Aorta (tissue), 5 donors: ENCODE measurements around the gene TNRC6C. TPM values are rescaled to one million over a fixed set of nuclear protein-coding genes. Genes with fewer than 3 reads are reported as not detected.

ENCODE experiments used
- ATAC-seq: fragments of 200-7000 bp; cut with Tn5 transposase; one replicate; pipeline ENCODE4 v1.9.1; 2022; ENCODE audit warnings: moderate library complexity; ENCODE audit not compliant: low FRiP score
- DNase-seq, 2 donors: peaks; one replicate each; pipeline ENCODE4 v3.0.0-alpha.2; 2020
- H3K27ac ChIP-seq, 2 donors: one replicate each; pipeline ENCODE4 v1.5.1; 2013; ENCODE audit warnings: low read length in 2 of 2, mild to moderate bottlenecking in 2 of 2, moderate library complexity in 2 of 2, control low read depth in 1 of 2, inconsistent platforms in 1 of 2, low read depth in 1 of 2
- H3K27me3 ChIP-seq, 2 donors: one replicate each; pipeline ENCODE4 v1.6.1; 2013; ENCODE audit warnings: control low read depth in 1 of 2, low read length in 1 of 2, mild to moderate bottlenecking in 1 of 2, moderate library complexity in 1 of 2; ENCODE audit not compliant: insufficient read depth in 2 of 2, control insufficient read depth in 1 of 2
- H3K36me3 ChIP-seq, 2 donors: one replicate each; pipeline ENCODE4 v1.6.1; 2013; ENCODE audit warnings: control low read depth in 1 of 2, low read length in 1 of 2, mild to moderate bottlenecking in 1 of 2; ENCODE audit not compliant: insufficient read depth in 2 of 2, control insufficient read depth in 1 of 2
- H3K4me1 ChIP-seq, 2 donors: one replicate each; pipeline ENCODE4 v1.6.1; 2013; ENCODE audit warnings: low read length in 2 of 2, control low read depth in 1 of 2, mild to moderate bottlenecking in 1 of 2, moderate library complexity in 1 of 2; ENCODE audit not compliant: insufficient read depth in 2 of 2, control insufficient read depth in 1 of 2
- H3K4me3 ChIP-seq, 2 donors: one replicate each; pipeline ENCODE4 v1.5.1; 2013; ENCODE audit warnings: low read length in 2 of 2, control low read depth in 1 of 2, mild to moderate bottlenecking in 1 of 2
- H3K9me3 ChIP-seq: one replicate; pipeline ENCODE4 v1.6.1; 2013; ENCODE audit warnings: mild to moderate bottlenecking, low read length; ENCODE audit not compliant: control insufficient read depth
- whole genome bisulfite sequencing, 2 donors: extraction: QIAGEN DNeasy Blood & Tissue Kit; methylation state at CpG; one replicate each; pipeline ENCODE4 v1.1.7; 2013; 5-methylcytosine and 5-hydroxymethylcytosine counted together
- intact Hi-C, 2 donors: fragments of 100-400 bp; cut with DNase I; formaldehyde crosslinking; loops; one replicate each; pipeline versions ENCODE4 v1.14.2 to v1.15.0; 2022
- polyA plus RNA-seq, 2 donors: library from polyadenylated mRNA; stranded (reverse); fragments of 200-250 nt; gene quantifications; one replicate each; pipeline ENCODE4 v1.2.3, GENCODE V29; 2013
- total RNA-seq, 2 donors: library from RNA; stranded (reverse); fragmentation: NEBNext Ultra II Directional; extraction: Animal tissue kit (Norgen Biotek cat#: 25700); gene quantifications; one replicate each; pipeline ENCODE4 v1.2.1, GENCODE V29; 2021
- donor health status: healthy with polysubstance abuse.
- donor health status: Bipolar disorder and iron deficiency.
- donor health status: DM: no; HTN: no; CAD: no.
- donor health status: DM: no; HTN: no; CAD: no.
- donor health status: DM: yes; HTN: yes; CAD: no.

TNRC6C gene
- total and polyA plus RNA-seq, 4 donors, result 3.3 to 62.2 (median 28.6) TPM

GRCh38 chr17:77996256-77996655 lies 37.8 kb downstream of the TNRC6C start:
- no peak overlapping the region for H3K27ac ChIP-seq
- 80 to 83% methylated on average over 3 of the region's 3 CpGs for WGBS, 2 donors
- intact Hi-C loops, result loop anchor here in 1 of 2 donors (5.0 kb wide), 1 partner anchor 34 kb away; no protein-coding TSS in a partner anchor

DNA sequence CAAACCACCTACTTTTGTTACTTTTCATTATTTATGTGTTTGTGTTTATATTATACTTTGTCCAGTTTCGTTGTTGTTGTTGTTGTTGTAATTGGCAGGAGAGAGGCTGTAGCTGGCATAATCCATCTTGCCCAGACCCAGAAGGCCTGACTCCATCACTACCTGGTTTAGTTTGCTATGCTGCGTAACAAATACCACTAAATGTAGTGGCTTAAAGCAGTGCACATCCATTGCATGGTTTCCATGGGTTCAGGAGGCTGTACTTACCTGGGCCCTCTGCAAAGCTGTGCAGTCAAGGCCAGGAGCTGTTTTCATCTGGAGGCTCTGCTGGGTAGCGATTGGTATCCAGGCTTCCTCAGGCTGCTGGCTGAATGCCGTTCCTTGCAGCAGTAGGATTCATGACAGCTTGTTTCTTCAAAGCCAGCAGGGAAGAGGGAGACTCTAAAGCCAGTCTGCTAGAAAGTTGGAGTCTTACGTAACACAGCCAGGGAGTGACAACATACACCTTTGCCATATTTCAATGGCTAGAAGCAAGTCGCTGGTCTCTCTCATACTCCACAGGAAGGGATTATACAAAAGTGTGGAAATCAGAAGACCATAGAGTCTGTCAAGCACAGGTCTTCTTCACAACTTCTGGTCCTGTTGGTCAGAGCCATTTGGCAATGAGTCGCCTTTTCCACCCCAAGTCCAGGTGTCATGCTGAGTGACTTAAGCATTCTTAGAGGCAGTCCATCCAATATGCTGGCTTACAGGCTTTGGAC lies 41.1 kb downstream of the TNRC6C start:
- Histone ChIP-seq H3K36me3 (no peaks in the 10 kb centered on the region), H3K27ac (peak overlapping the region in 1 of 2 donors; percentile 82), H3K9me3 (no peaks in the 10 kb centered on the region), H3K27me3 (no peaks in the 10 kb centered on the region), H3K4me3 (no peak overlapping the region), H3K4me1 (peaks cover 6 to 9% of the 10 kb centered on the region in 2 donors)
- 76 to 78% methylated on average over 7 of the region's 7 CpGs for WGBS, 2 donors
- ATAC-seq (no peak), DNase-seq (no peak)
- intact Hi-C loops, result loop anchor here in 1 of 2 donors (5.0 kb wide), 1 partner anchor 37 kb away; no protein-coding TSS in a partner anchor

More at GRCh38 chr17:77996256-77996655, 37.8 kb downstream of the TNRC6C start:
- H3K4me3 ChIP-seq, result no peak overlapping the region
- no peaks in the 10 kb centered on the region for H3K9me3 ChIP-seq
- DNase-seq (no peak), ATAC-seq (no peak)
- H3K4me1 ChIP-seq, result peaks cover 6 to 9% of the 10 kb centered on the region in 2 donors
- H3K27me3 ChIP-seq, result no peaks in the 10 kb centered on the region
- no peaks in the 10 kb centered on the region for H3K36me3 ChIP-seq

DNA sequence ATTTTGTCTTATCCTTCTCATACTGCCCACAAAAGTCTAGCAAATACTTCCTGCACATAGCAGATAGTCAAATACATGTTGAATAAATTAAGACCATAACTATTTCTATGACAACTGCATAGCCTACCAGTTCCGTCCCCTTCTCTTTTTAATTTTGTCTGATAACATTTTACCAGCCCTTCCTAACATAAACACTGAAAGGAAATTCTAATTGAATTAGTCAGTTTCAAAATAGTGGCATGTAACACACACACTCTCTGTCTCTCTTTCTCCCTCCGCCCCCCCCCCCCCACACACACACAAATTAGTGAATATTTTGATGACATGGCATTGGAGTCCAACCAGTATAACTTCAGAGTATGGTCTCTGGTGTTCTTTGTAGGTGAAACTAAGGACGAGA lies 41.8 kb downstream of the TNRC6C start:
- Histone ChIP-seq H3K36me3 (no peaks in the 10 kb centered on the region), H3K27ac (no peak overlapping the region), H3K4me1 (peaks cover 6 to 9% of the 10 kb centered on the region in 2 donors), H3K27me3 (no peaks in the 10 kb centered on the region), H3K9me3 (no peaks in the 10 kb centered on the region), H3K4me3 (no peak overlapping the region)
- ATAC-seq (peak; percentile 44), DNase-seq (no peak)
- WGBS, 2 donors, result 6 to 13% methylated on average over 3 of the region's 3 CpGs
- intact Hi-C loops, result no loop called here

DNA sequence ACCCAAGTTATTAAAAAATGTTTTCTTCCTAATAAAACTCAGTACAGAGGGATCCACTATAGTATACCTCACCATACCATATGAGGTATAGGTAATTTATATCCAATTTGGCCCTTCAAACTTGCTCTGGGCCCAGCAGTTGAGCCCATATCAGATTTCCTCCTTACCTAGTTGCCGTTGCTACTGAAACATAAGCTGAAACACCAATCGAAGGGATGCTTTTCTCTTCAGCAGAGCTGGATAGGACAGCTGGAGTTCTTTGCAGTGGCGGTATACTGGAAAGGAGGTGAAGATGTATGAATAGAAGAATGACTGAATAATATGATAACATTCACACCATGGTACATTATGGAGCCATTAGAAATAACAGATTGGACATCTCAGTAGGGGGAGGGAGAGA lies 42.7 kb downstream of the TNRC6C start:
- no peak for ATAC-seq
- Histone ChIP-seq H3K9me3 (no peaks in the 10 kb centered on the region), H3K27ac (peak overlapping the region in 1 of 2 donors; percentile 51), H3K27me3 (no peaks in the 10 kb centered on the region), H3K4me3 (no peak overlapping the region), H3K4me1 (peaks cover 6 to 9% of the 10 kb centered on the region in 2 donors), H3K36me3 (no peaks in the 10 kb centered on the region)
- WGBS, 2 donors, result 73 to 75% methylated on average over 3 of the region's 3 CpGs
- no peak for DNase-seq
- intact Hi-C loops, result no loop called here

- DNase-seq, result no peak
- ATAC-seq, result no peak
- Histone ChIP-seq H3K9me3 (no peaks in the 10 kb centered on the region), H3K27me3 (no peaks in the 10 kb centered on the region), H3K4me3 (no peak overlapping the region), H3K36me3 (no peaks in the 10 kb centered on the region), H3K27ac (no peak overlapping the region), H3K4me1 (peaks cover 6 to 9% of the 10 kb centered on the region in 2 donors)
- intact Hi-C loops, result no loop called here
- WGBS, 2 donors, result 42 to 44% methylated on average over 3 of the region's 3 CpGs
Observed at GRCh38 chr17:78001612-78002011, 43.1 kb downstream of the TNRC6C start.

GRCh38 chr17:78002166-78002565 lies 43.7 kb downstream of the TNRC6C start:
- Histone ChIP-seq H3K4me3 (no peak overlapping the region), H3K4me1 (peaks cover 6 to 9% of the 10 kb centered on the region in 2 donors), H3K27ac (no peak overlapping the region), H3K36me3 (no peaks in the 10 kb centered on the region), H3K9me3 (no peaks in the 10 kb centered on the region), H3K27me3 (no peaks in the 10 kb centered on the region)
- intact Hi-C loops, result no loop called here
- ATAC-seq (no peak), DNase-seq (no peak)
- 84 to 86% methylated on average over 4 of the region's 4 CpGs for WGBS, 2 donors

DNA sequence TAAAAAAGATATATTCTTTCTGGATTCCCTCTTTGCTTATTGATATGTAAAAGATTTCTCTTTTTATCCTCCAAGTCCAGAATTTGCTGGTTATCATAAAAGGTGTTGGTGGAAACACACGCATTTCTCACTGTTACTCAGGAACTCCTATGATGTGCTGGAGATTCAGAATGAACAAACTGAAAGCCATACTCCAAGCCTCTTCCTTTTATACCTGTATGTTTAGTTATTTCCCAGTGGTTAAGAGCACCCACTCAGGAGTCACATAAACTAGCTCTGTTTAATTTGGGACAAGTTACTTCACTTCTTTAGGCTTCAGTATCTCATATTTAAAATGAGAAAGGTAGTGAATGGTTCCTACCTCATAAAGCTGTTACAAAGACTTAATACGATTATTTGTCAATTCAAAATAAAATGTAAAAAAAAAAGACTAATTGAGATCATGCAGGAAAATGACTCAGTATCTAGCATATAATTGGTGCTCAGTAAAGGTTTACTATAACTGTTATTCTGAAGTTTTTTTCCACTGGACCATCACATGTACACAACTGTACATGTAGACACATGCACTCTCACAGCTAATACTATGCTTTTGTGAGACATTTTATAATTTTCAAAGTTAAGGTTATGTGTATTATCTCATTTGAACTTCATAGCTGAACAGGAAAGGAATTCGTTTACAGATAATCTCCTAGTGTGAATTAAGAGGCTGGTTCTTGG lies 47.1 kb downstream of the TNRC6C start:
- WGBS, 2 donors, result 87 to 92% methylated on average over 3 of the region's 3 CpGs
- H3K4me3 ChIP-seq, result no peak overlapping the region
- H3K36me3 ChIP-seq, result no peaks in the 10 kb centered on the region
- no peak for ATAC-seq
- H3K27me3 ChIP-seq, result no peaks in the 10 kb centered on the region
- no peaks in the 10 kb centered on the region for H3K4me1 ChIP-seq
- intact Hi-C loops, result no loop called here
- DNase-seq, result no peak
- H3K27ac ChIP-seq, result no peak overlapping the region
- no peaks in the 10 kb centered on the region for H3K9me3 ChIP-seq

GRCh38 chr17:78006338-78006737 lies 47.8 kb downstream of the TNRC6C start:
- Histone ChIP-seq H3K27me3 (no peaks in the 10 kb centered on the region), H3K4me1 (no peaks in the 10 kb centered on the region), H3K4me3 (no peak overlapping the region), H3K9me3 (no peaks in the 10 kb centered on the region), H3K36me3 (no peaks in the 10 kb centered on the region), H3K27ac (no peak overlapping the region)
- intact Hi-C loops, result no loop called here
- ATAC-seq (no peak), DNase-seq (no peak)

- Histone ChIP-seq H3K9me3 (no peaks in the 10 kb centered on the region), H3K27me3 (no peaks in the 10 kb centered on the region), H3K27ac (no peak overlapping the region), H3K4me1 (no peaks in the 10 kb centered on the region), H3K36me3 (no peaks in the 10 kb centered on the region), H3K4me3 (no peak overlapping the region)
- no peak for ATAC-seq
- 94 to 99% methylated on average over 2 of the region's 2 CpGs for WGBS, 2 donors
- intact Hi-C loops, result no loop called here
- DNase-seq, result no peak
Observed at GRCh38 chr17:78007647-78008046, 49.1 kb downstream of the TNRC6C start.
